Measurements from ENCODE around the gene HDAC4.

Gene HDAC4

GRCh38 chr2:239035361-239035814, 365.4 kb downstream of the HDAC4 start:
- Histone ChIP-seq H3K4me1 (ENCODE audit: control insufficient read depth, insufficient read depth, low read length) (no peaks in the 10 kb centered on the region), H3K9ac (ENCODE audit: low read depth, low read length) (no peak overlapping the region)

DNA sequence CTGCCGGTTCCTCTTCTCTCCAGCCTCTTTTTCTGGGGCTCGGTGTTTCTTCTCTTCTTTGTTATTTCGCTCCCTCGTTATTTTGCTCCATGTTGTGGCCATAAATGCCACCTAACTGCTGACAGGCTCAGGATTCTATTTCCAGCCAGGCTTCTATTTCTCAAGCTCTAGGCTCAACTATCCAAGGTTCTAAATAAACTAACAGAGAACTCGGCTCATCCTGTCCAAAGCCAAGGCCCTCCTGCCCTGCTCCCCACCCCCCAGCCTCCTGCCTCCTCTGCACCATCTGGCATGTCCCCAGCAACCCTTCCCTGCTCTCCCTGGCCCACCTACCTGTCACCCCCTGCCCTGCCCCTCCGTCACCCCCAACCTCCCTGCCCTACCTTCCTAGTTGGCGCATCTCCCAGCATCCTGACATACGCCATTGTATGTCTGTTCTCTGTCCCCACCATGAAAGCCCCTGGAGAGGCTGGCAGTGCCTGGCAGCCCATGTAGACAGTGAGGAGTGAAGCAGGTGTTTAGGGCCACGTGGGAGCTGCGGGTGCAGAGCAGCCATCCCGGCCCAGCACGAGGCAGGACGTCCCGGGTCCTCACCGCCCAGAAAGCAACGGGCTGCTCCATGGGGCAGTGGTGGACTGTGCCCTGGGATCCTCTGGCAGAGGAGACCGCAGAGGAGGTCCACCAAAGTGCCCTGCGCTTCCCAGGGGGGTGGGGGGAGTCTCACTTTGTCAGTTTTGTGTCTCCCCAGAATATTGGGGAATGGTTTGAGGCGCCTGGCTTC, 366.1 kb downstream of the HDAC4 start:
- H3K4me3 ChIP-seq (ENCODE audit: low read length): no peak overlapping the region
- H3K27me3 ChIP-seq (ENCODE audit: control insufficient read depth, insufficient read depth, low read length): peaks cover 28% of the 10 kb centered on the region
- H3K4me1 ChIP-seq (ENCODE audit: control insufficient read depth, insufficient read depth, low read length): no peaks in the 10 kb centered on the region
- H3K9ac ChIP-seq (ENCODE audit: low read depth, low read length): no peak overlapping the region
- H3K9me3 ChIP-seq (replicated peaks; ENCODE audit: low read length): no peaks in the 10 kb centered on the region
- no peaks in the 10 kb centered on the region for H3K36me3 ChIP-seq (ENCODE audit: insufficient read depth, low read length)
- H3K4me2 ChIP-seq (ENCODE audit: low read length): no peak overlapping the region

More at GRCh38 chr2:239035361-239035814, 365.4 kb downstream of the HDAC4 start:
- H3K4me2 ChIP-seq (ENCODE audit: low read length): no peak overlapping the region
- H3K36me3 ChIP-seq (ENCODE audit: insufficient read depth, low read length): no peaks in the 10 kb centered on the region
- peaks cover 23% of the 10 kb centered on the region for H3K27me3 ChIP-seq (ENCODE audit: control insufficient read depth, insufficient read depth, low read length)
- no peak overlapping the region for H3K4me3 ChIP-seq (ENCODE audit: low read length)
- no peaks in the 10 kb centered on the region for H3K9me3 ChIP-seq (replicated peaks; ENCODE audit: low read length)

- peaks cover 36% of the 10 kb centered on the region for H3K27me3 ChIP-seq (ENCODE audit: control insufficient read depth, insufficient read depth, low read length)
- H3K4me3 ChIP-seq (ENCODE audit: low read length): no peak overlapping the region
- no peak overlapping the region for H3K4me2 ChIP-seq (ENCODE audit: low read length)
Measured at GRCh38 chr2:239033801-239034560, 366.8 kb downstream of the HDAC4 start.

DNA sequence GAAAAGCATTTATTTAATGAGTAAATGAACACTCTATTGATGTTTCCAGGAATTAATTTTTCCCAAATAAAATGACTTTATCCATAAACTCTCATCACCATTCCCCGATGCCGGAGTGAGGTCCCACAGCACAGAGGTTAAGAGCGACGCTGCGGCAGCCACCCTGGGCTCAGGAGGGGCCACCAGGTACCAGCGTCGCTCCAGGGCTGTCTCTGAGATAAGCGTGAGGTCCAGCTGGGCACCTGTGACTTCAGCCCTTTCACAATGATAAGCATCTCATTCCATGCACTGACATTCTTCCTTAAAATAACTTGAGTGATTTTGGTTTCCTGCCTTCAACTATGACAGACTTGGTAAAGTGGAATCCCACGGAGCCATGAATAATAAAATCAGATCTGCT, 370.9 kb downstream of the HDAC4 start:
- Histone ChIP-seq H3K4me3 (ENCODE audit: low read length) (no peak overlapping the region), H3K9me3 (replicated peaks; ENCODE audit: low read length) (no peaks in the 10 kb centered on the region), H3K9ac (ENCODE audit: low read depth, low read length) (no peak overlapping the region), H3K4me1 (ENCODE audit: control insufficient read depth, insufficient read depth, low read length) (peaks cover 4% of the 10 kb centered on the region), H3K27me3 (ENCODE audit: control insufficient read depth, insufficient read depth, low read length) (peaks cover 49% of the 10 kb centered on the region), H3K36me3 (ENCODE audit: insufficient read depth, low read length) (no peaks in the 10 kb centered on the region), H3K4me2 (ENCODE audit: low read length) (no peak overlapping the region)

More at GRCh38 chr2:239033801-239034560, 366.8 kb downstream of the HDAC4 start:
- Histone ChIP-seq H3K36me3 (ENCODE audit: insufficient read depth, low read length) (no peaks in the 10 kb centered on the region), H3K9me3 (replicated peaks; ENCODE audit: low read length) (no peaks in the 10 kb centered on the region), H3K4me1 (ENCODE audit: control insufficient read depth, insufficient read depth, low read length) (no peaks in the 10 kb centered on the region), H3K9ac (ENCODE audit: low read depth, low read length) (no peak overlapping the region)

DNA sequence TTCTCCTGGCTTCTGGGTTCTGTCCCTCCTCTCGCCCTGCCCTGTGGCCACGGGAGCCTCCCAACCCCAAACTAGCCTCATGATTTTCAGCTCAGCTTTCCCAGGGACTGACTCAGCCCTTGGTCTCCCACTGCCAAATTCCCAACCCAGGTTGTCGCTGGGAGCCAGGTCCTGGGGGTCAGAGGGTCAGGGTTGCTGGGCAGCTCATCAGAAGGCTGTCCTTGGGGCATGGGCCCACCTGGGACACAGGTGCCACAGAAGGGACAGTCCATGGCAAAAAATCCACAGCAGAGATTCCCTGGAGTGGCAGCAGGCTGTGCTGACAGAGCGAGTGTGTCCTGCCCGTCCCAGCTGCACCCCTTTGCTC, 372.6 kb downstream of the HDAC4 start:
- Histone ChIP-seq H3K9ac (ENCODE audit: low read depth, low read length) (no peak overlapping the region), H3K4me1 (ENCODE audit: control insufficient read depth, insufficient read depth, low read length) (peaks cover 4% of the 10 kb centered on the region), H3K9me3 (replicated peaks; ENCODE audit: low read length) (no peaks in the 10 kb centered on the region), H3K4me3 (ENCODE audit: low read length) (no peak overlapping the region), H3K36me3 (ENCODE audit: insufficient read depth, low read length) (no peaks in the 10 kb centered on the region), H3K4me2 (ENCODE audit: low read length) (no peak overlapping the region), H3K27me3 (ENCODE audit: control insufficient read depth, insufficient read depth, low read length) (peaks cover 43% of the 10 kb centered on the region)

GRCh38 chr2:239027391-239028252, 373.2 kb downstream of the HDAC4 start:
- no peaks in the 10 kb centered on the region for H3K36me3 ChIP-seq (ENCODE audit: insufficient read depth, low read length)
- H3K4me2 ChIP-seq (ENCODE audit: low read length): no peak overlapping the region
- no peaks in the 10 kb centered on the region for H3K9me3 ChIP-seq (replicated peaks; ENCODE audit: low read length)
- H3K27me3 ChIP-seq (ENCODE audit: control insufficient read depth, insufficient read depth, low read length): peaks cover 43% of the 10 kb centered on the region
- peaks cover 4% of the 10 kb centered on the region for H3K4me1 ChIP-seq (ENCODE audit: control insufficient read depth, insufficient read depth, low read length)
- H3K4me3 ChIP-seq (ENCODE audit: low read length): no peak overlapping the region
- no peak overlapping the region for H3K9ac ChIP-seq (ENCODE audit: low read depth, low read length)

- Histone ChIP-seq H3K36me3 (ENCODE audit: insufficient read depth, low read length) (no peaks in the 10 kb centered on the region), H3K9ac (ENCODE audit: low read depth, low read length) (no peak overlapping the region), H3K9me3 (replicated peaks; ENCODE audit: low read length) (no peaks in the 10 kb centered on the region), H3K4me1 (ENCODE audit: control insufficient read depth, insufficient read depth, low read length) (peaks cover 4% of the 10 kb centered on the region), H3K27me3 (ENCODE audit: control insufficient read depth, insufficient read depth, low read length) (peaks cover 46% of the 10 kb centered on the region), H3K4me3 (ENCODE audit: low read length) (no peak overlapping the region), H3K4me2 (ENCODE audit: low read length) (no peak overlapping the region)
Measured at GRCh38 chr2:239026711-239027361, 374.0 kb downstream of the HDAC4 start.

DNA sequence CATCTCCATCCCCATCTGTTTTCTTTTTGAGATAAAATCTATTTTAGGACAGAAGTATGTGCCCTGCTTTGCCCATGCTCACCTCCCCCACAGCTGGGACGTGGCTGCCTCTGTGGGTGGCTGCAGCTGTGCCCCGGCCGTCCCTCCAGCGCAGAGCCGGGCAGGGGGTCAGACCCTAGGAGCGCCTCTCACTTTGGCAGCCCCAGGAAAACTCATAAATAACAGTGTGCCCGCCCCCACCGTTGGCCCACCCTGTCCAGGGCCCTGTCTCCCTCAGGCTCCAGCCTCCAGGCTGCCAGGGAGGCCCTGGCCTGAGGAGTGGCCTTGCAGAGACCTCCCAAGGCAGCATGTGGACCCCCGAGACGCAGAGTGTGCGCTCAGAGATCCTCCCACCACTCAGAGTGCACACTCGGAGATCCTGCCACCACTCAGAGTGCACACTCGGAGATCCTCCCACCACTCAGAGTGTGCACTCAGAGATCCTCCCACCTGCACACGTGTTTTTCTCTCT, 374.8 kb downstream of the HDAC4 start:
- Histone ChIP-seq H3K36me3 (ENCODE audit: insufficient read depth, low read length) (no peaks in the 10 kb centered on the region), H3K9ac (ENCODE audit: low read depth, low read length) (no peak overlapping the region), H3K4me3 (ENCODE audit: low read length) (no peak overlapping the region), H3K27me3 (ENCODE audit: control insufficient read depth, insufficient read depth, low read length) (peaks cover 50% of the 10 kb centered on the region), H3K4me2 (ENCODE audit: low read length) (no peak overlapping the region), H3K4me1 (ENCODE audit: control insufficient read depth, insufficient read depth, low read length) (peaks cover 4% of the 10 kb centered on the region), H3K9me3 (replicated peaks; ENCODE audit: low read length) (no peaks in the 10 kb centered on the region)

- H3K4me3 ChIP-seq (ENCODE audit: low read length): no peak overlapping the region
- no peak overlapping the region for H3K9ac ChIP-seq (ENCODE audit: low read depth, low read length)
- peaks cover 51% of the 10 kb centered on the region for H3K27me3 ChIP-seq (ENCODE audit: control insufficient read depth, insufficient read depth, low read length)
- H3K9me3 ChIP-seq (replicated peaks; ENCODE audit: low read length): no peaks in the 10 kb centered on the region
- no peaks in the 10 kb centered on the region for H3K36me3 ChIP-seq (ENCODE audit: insufficient read depth, low read length)
- no peak overlapping the region for H3K4me2 ChIP-seq (ENCODE audit: low read length)
- H3K4me1 ChIP-seq (ENCODE audit: control insufficient read depth, insufficient read depth, low read length): peaks cover 4% of the 10 kb centered on the region
Measured at GRCh38 chr2:239025096-239025801, 375.6 kb downstream of the HDAC4 start.

DNA sequence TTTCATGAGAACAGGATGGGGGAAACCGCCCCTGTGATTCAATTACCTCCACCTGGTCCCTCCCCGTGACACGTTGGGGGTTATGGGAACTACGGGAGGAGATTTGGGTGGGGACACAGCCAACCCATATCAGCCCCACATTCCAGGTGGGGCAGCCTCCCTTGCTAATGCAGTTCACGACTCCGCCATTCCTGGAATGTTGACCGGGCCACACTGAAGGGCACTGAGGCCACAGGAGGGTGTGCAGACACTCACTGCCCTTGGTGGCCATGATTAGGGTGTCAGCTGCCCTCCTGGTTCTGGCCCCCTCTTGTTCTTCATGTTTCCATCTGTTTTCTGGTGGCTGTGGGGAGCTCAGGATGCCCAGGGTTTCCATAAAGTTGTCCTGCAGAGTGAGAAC, 376.6 kb downstream of the HDAC4 start:
- H3K4me1 ChIP-seq (ENCODE audit: control insufficient read depth, insufficient read depth, low read length): peaks cover 4% of the 10 kb centered on the region
- H3K36me3 ChIP-seq (ENCODE audit: insufficient read depth, low read length): no peaks in the 10 kb centered on the region
- no peaks in the 10 kb centered on the region for H3K9me3 ChIP-seq (replicated peaks; ENCODE audit: low read length)
- H3K4me2 ChIP-seq (ENCODE audit: low read length): no peak overlapping the region
- peaks cover 49% of the 10 kb centered on the region for H3K27me3 ChIP-seq (ENCODE audit: control insufficient read depth, insufficient read depth, low read length)
- no peak overlapping the region for H3K4me3 ChIP-seq (ENCODE audit: low read length)
- no peak overlapping the region for H3K9ac ChIP-seq (ENCODE audit: low read depth, low read length)

Data from skeletal muscle satellite cell (primary cell).